GM23338 (cell line): ENCODE data around the gene PKD1L1. TPM values are rescaled to one million over a fixed set of nuclear protein-coding genes. Genes with fewer than 3 reads are reported as not detected.

ENCODE experiments used
- ATAC-seq: fragments of 200-7000 bp; cut with Tn5 transposase; 3 replicates; pipeline ENCODE4 v1.9.1; 2020
- DNase-seq: peaks from one replicate; pipeline ENCODE4 v3.0.0-alpha.2; 2015; ENCODE audit warnings: low spot score
- H2AFZ ChIP-seq: fragments of 200-600 bp; sonication (generic); 2 replicates; pipeline ENCODE4 v1.8.0; 2016; ENCODE audit warnings: antibody characterized with exemption, mild to moderate bottlenecking, moderate library complexity
- H3F3A ChIP-seq: fragments of 200-600 bp; sonication (generic); replicated peaks from 2 replicates; pipeline ENCODE4 v1.8.0; 2017; ENCODE audit warnings: antibody characterized with exemption, mixed run types, low read depth
- H3K27ac ChIP-seq: fragments of 200-600 bp; sonication (generic); 2 replicates; pipeline ENCODE4 v1.6.1; 2016; ENCODE audit warnings: low read depth
- H3K27me3 ChIP-seq: fragments of 200-600 bp; sonication (generic); 2 replicates; pipeline ENCODE4 v1.8.0; 2016; ENCODE audit warnings: mild to moderate bottlenecking, mixed run types, moderate library complexity; ENCODE audit not compliant: insufficient read depth
- H3K36me3 ChIP-seq: fragments of 200-600 bp; sonication (generic); 2 replicates; pipeline ENCODE4 v1.8.0; 2016; ENCODE audit warnings: mild to moderate bottlenecking; ENCODE audit not compliant: insufficient read depth
- H3K4me1 ChIP-seq: fragments of 200-600 bp; sonication (generic); 2 replicates; pipeline ENCODE4 v1.8.0; 2016; ENCODE audit warnings: mild to moderate bottlenecking, moderate library complexity; ENCODE audit not compliant: insufficient read depth
- H3K4me2 ChIP-seq: fragments of 200-600 bp; sonication (generic); 2 replicates; pipeline ENCODE4 v1.7.1; 2017; ENCODE audit warnings: mixed run types
- H3K4me3 ChIP-seq: fragments of 200-600 bp; sonication (generic); 2 replicates; pipeline ENCODE4 v1.6.1; 2016; ENCODE audit warnings: mixed run types
- H3K79me2 ChIP-seq: fragments of 200-600 bp; sonication (generic); replicated peaks from 2 replicates; pipeline ENCODE4 v1.8.0; 2017; ENCODE audit warnings: mild to moderate bottlenecking; ENCODE audit not compliant: insufficient read depth
- H3K9me2 ChIP-seq: fragments of 200-600 bp; sonication (generic); 2 replicates; pipeline ENCODE4 v1.8.0; 2017; ENCODE audit not compliant: insufficient read depth
- H4K20me1 ChIP-seq: fragments of 200-600 bp; sonication (generic); replicated peaks from 2 replicates; pipeline ENCODE4 v1.8.0; 2017; ENCODE audit warnings: mild to moderate bottlenecking; ENCODE audit not compliant: insufficient read depth
- H3K27ac Mint-ChIP-seq: 2 replicates; pipeline ENCODE4 v1.8.0; 2020; ENCODE audit warnings: inconsistent platforms, mild to moderate bottlenecking, moderate library complexity, mixed read lengths
- H3K27me3 Mint-ChIP-seq: 3 replicates; pipeline ENCODE4 v1.8.0; 2022; ENCODE audit warnings: low read depth, mild to moderate bottlenecking, moderate library complexity, mixed read lengths, inconsistent platforms; ENCODE audit not compliant: insufficient read depth, poor library complexity
- H3K36me3 Mint-ChIP-seq: 3 replicates; pipeline ENCODE4 v1.8.0; 2021; ENCODE audit warnings: low read depth, mild to moderate bottlenecking, inconsistent platforms, moderate library complexity, mixed read lengths
- H3K4me1 Mint-ChIP-seq: 3 replicates; pipeline ENCODE4 v1.8.0; 2020; ENCODE audit warnings: mild to moderate bottlenecking, inconsistent platforms, mixed read lengths
- H3K4me3 Mint-ChIP-seq: 3 replicates; pipeline ENCODE4 v1.8.0; 2021; ENCODE audit warnings: moderate library complexity, mild to moderate bottlenecking, inconsistent platforms, mixed read lengths
- H3K9me3 Mint-ChIP-seq: 3 replicates; pipeline ENCODE4 v1.8.0; 2020; ENCODE audit warnings: moderate library complexity, mild to moderate bottlenecking, inconsistent platforms, mixed read lengths
- CTCF ChIP-seq, 2 experiments: fragments of 200-600 bp in 1 of 2; sonication (generic) in 1 of 2; conservative IDR thresholded peaks; 2 replicates each; pipeline versions ENCODE4 v1.5.1 to v1.6.1; 2016 to 2017; ENCODE audit warnings: antibody characterized with exemption in 2 of 2, low read depth in 2 of 2, mild to moderate bottlenecking in 2 of 2, moderate library complexity in 1 of 2
- EZH2phosphoT487 ChIP-seq: fragments of 200-600 bp; sonication (generic); IDR thresholded peaks from one replicate; pipeline ENCODE4 v1.8.1; 2018; ENCODE audit warnings: antibody characterized with exemption; ENCODE audit not compliant: unreplicated experiment
- JUNB ChIP-seq: IDR thresholded peaks from one replicate; pipeline ENCODE4 v1.6.1; 2016; ENCODE audit warnings: antibody characterized with exemption; ENCODE audit not compliant: unreplicated experiment
- NANOG ChIP-seq: IDR thresholded peaks from 2 replicates; pipeline ENCODE4 v1.6.1; 2016; ENCODE audit warnings: antibody characterized with exemption, borderline replicate concordance
- POLR2AphosphoS5 ChIP-seq: IDR thresholded peaks from 2 replicates; pipeline ENCODE4 v1.6.1; 2016; ENCODE audit warnings: antibody characterized with exemption, low read depth
- REST ChIP-seq: IDR thresholded peaks from one replicate; pipeline ENCODE4 v1.6.1; 2018; ENCODE audit warnings: antibody characterized with exemption; ENCODE audit not compliant: unreplicated experiment
- STAT1 ChIP-seq: IDR thresholded peaks from one replicate; pipeline ENCODE4 v1.6.1; 2016; ENCODE audit warnings: antibody characterized with exemption; ENCODE audit not compliant: unreplicated experiment
- ZNF114 ChIP-seq: fragments of 250-450 bp; sonication (Bioruptor Pico); IDR thresholded peaks from 2 replicates; pipeline ENCODE4 v1.5.0; 2020; ENCODE audit warnings: mild to moderate bottlenecking, moderate library complexity
- ZNF331 ChIP-seq: fragments of 250-450 bp; sonication (Bioruptor Pico); IDR thresholded peaks from 2 replicates; pipeline ENCODE4 v1.5.0; 2020; ENCODE audit warnings: low read depth, mild to moderate bottlenecking, moderate library complexity
- ZNF462 ChIP-seq: fragments of 250-450 bp; sonication (Bioruptor Pico); IDR thresholded peaks from 2 replicates; pipeline ENCODE4 v1.5.0; 2020; ENCODE audit warnings: mild to moderate bottlenecking, moderate library complexity
- polyA plus RNA-seq: library from polyadenylated mRNA; unstranded; fragments of >200 nt; fragmentation: Nextera tagmentation; extraction: Ambion mirVana; gene quantifications from 2 replicates; pipeline ENCODE4 v1.2.1, GENCODE V29; 2016
- total RNA-seq: library from RNA; depleted of rRNA; stranded (reverse); fragments of >200 nt; shearing (Covaris generic); gene quantifications from 2 replicates; pipeline ENCODE4 v1.2.3, GENCODE V29; 2014
- TF ChIP-seq, protein P1 (sequence below): IDR thresholded peaks from 2 replicates; pipeline ENCODE4 v1.6.1; 2016; ENCODE audit warnings: antibody characterized with exemption

PKD1L1 gene
- total and polyA plus RNA-seq, 2 experiments from 2014 or later, result 0.03 TPM; not detected in 1

GRCh38 chr7:47895026-47895425, 53.2 kb downstream of the PKD1L1 start (continued):
- TF ChIP-seq CTCF (conservative IDR thresholded peaks at IDR 0.05; ENCODE audit: low read depth in 2 of 2) (no peak), ZNF331 (CRISPR knock-in tag) (no peak), POLR2AphosphoS5 (no peak), STAT1 (no peak), ZNF114 (CRISPR knock-in tag) (no peak), EZH2phosphoT487 (no peak), JUNB (no peak), REST (no peak)
- TF ChIP-seq, protein P1, sequence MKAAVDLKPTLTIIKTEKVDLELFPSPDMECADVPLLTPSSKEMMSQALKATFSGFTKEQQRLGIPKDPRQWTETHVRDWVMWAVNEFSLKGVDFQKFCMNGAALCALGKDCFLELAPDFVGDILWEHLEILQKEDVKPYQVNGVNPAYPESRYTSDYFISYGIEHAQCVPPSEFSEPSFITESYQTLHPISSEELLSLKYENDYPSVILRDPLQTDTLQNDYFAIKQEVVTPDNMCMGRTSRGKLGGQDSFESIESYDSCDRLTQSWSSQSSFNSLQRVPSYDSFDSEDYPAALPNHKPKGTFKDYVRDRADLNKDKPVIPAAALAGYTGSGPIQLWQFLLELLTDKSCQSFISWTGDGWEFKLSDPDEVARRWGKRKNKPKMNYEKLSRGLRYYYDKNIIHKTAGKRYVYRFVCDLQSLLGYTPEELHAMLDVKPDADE, result no peak

DNA sequence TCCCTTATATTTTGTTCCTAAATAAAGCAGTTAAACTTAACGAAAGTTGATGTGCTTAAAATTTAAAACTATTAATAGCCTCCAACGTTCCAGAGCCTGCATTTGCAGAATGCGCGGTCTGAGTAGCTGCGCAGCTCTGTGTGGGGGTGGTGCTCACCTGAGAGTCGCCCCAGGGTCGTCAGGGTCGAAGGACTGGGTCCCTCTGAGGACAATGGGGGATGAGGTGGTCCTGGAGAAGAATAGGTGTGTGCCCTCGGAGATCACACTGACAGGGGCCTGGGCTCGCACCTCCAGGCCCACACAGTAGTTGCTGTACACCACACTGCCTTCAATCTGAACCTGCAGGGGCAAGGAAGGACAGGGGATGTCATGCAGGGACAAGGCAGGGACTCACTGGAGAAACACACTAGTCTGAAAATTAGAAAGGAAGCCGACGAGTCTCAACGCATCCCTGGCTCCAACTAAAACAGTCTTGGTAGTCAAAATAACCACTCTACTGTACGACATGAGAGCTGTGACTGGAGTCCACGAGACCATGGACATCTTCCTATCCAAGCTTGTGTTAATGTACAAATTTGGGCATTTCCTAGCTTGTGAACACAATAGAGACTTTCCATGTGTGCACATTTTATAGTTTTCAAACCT, 54.4 kb downstream of the PKD1L1 start:
- no peak for ATAC-seq
- Histone ChIP-seq H3K9me2 (no peaks in the 10 kb centered on the region), H3K27me3 (no peaks in the 10 kb centered on the region), H4K20me1 (no peaks in the 10 kb centered on the region), H3K4me3 (no peak overlapping the region), H3K4me2 (no peak overlapping the region), H3K27ac (no peak overlapping the region), H3K36me3 (no peaks in the 10 kb centered on the region), H3F3A (no peaks in the 10 kb centered on the region), H2AFZ (0 out of 2 replicates have a peak overlapping the region, but pooled peaks have one; percentile 65), H3K4me1 (peaks cover 17% of the 10 kb centered on the region), H3K79me2 (no peaks in the 10 kb centered on the region)
- Mint-ChIP-seq H3K27me3 (peaks cover 9% of the 10 kb centered on the region), H3K4me3 (no peak overlapping the region), H3K27ac (no peak overlapping the region), H3K9me3 (no peaks in the 10 kb centered on the region; the same call in 2 of the 3 replicates), H3K4me1 (peaks cover 18% of the 10 kb centered on the region), H3K36me3 (no peaks in the 10 kb centered on the region)
- DNase-seq, result no peak
- TF ChIP-seq NANOG (no peak), POLR2AphosphoS5 (no peak), JUNB (no peak), ZNF462 (CRISPR knock-in tag) (no peak), STAT1 (no peak)
